Stomach (tissue), 4 donors: ENCODE results near the gene ZNF512.

Source experiments
- CTCF ChIP-seq, 7 experiments: fragments of 450-650 bp in 4 of 7; fragments of 200-600 bp in 3 of 7; sonication (generic) in 3 of 7; IDR thresholded peaks; one replicate each; pipeline ENCODE4 v1.5.1; 2016 to 2019; ENCODE audit warnings: antibody characterized with exemption in 7 of 7, control low read depth in 2 of 7, mild to moderate bottlenecking in 1 of 7
- EP300 ChIP-seq: sonication (generic); formaldehyde crosslinking; IDR thresholded peaks from one replicate; pipeline ENCODE4 v1.6.1; 2017; ENCODE audit warnings: antibody characterized with exemption
- POLR2A ChIP-seq, 4 donors: fragments of 450-650 bp; IDR thresholded peaks; one replicate each; pipeline ENCODE4 v1.6.1; 2016; ENCODE audit warnings: antibody characterized with exemption in 4 of 4, control low read depth in 2 of 4, mild to moderate bottlenecking in 1 of 4, moderate library complexity in 1 of 4
- POLR2AphosphoS5 ChIP-seq, 3 donors: sonication (generic); formaldehyde crosslinking; IDR thresholded peaks; one replicate each; pipeline ENCODE4 v1.6.1; 2016; ENCODE audit warnings: antibody characterized with exemption in 3 of 3

DNA sequence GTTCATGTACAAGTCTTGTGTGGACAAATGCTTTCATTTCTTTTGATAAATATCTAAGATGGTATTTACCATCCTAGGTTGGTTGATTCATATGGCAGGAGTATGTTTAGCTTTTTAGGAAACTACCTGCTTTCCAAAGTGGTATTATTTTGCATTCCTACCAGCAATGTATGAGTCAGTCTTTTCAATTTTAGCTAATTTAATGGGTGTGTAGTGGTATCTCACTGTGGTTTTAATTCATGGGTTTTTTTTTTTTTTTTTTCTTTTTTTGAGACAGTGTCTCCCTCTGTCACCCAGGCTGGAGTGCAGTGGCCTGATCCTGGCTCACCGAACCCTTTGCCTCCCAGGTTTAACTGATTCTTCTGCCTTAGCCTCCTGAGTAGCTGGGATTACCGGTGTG lies 4.2 kb downstream of the ZNF512 start:
- no peak for TF ChIP-seq EP300
- no peak for TF ChIP-seq CTCF (IDR thresholded peaks at IDR 0.05)
- TF ChIP-seq POLR2AphosphoS5 (IDR thresholded peaks at IDR 0.05): no peak
- no peak for TF ChIP-seq POLR2A (IDR thresholded peaks at IDR 0.05)
